Bronchial epithelial cell (primary cell): ENCODE data around the gene ECE1. TPM values are rescaled to one million over a fixed set of nuclear protein-coding genes. Genes with fewer than 3 reads are reported as not detected.

Experiments
- DNase-seq: peaks from one replicate; pipeline ENCODE4 v3.0.0-alpha.2; 2010; ENCODE audit warnings: low read depth
- FAIRE-seq: peaks from 2 replicates; lab custom pipeline; 2011; peaks lifted over from hg19 to GRCh38; lab: Jason Lieb, UNC
- H3K27me3 ChIP-seq: 2 replicates; pipeline ENCODE4 v1.5.1; 2011; ENCODE audit warnings: low read length; ENCODE audit not compliant: control insufficient read depth, insufficient read depth
- H3K36me3 ChIP-seq: 2 replicates; pipeline ENCODE4 v1.5.1; 2011; ENCODE audit warnings: low read length; ENCODE audit not compliant: control insufficient read depth, insufficient read depth
- H3K4me3 ChIP-seq: 2 replicates; pipeline ENCODE4 v1.5.1; 2011; ENCODE audit warnings: mild to moderate bottlenecking, low read depth, low read length, control low read depth
- total RNA-seq: library from RNA; depleted of rRNA; stranded (reverse); fragments of >200 nt; gene quantifications from 2 replicates; pipeline ENCODE4 v1.2.1, GENCODE V29; 2014
- TF ChIP-seq, protein P1 (sequence below): IDR thresholded peaks from 2 replicates; pipeline ENCODE4 v1.5.1; 2011; ENCODE audit warnings: mild to moderate bottlenecking, moderate library complexity, low read length, control low read depth, inconsistent platforms; ENCODE audit not compliant: insufficient read depth, severe bottlenecking

Gene ECE1
- total RNA-seq, 1 donor from 2014 or later, result 44.2 TPM

DNA sequence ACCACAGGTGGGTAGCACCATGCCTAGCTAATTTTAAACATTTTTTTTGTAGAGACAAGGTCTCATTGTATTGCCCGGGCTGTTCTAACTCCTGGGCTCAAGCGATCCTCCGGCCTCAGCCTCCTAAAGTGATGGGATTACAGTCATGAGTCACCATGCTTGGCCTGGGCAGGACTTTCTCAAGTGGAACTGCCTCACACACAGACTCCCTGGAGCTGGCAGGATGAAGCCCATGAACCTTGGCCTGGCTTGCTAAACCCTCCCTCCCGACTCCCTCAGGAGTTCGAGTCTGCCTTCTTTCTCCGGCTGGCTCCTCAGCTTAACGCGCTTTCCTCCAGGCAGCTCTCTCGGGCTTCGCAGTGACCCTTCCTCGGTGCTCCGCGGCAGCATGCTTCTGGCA, 7.7 kb upstream of the ECE1 start:
- TF ChIP-seq, protein P1, sequence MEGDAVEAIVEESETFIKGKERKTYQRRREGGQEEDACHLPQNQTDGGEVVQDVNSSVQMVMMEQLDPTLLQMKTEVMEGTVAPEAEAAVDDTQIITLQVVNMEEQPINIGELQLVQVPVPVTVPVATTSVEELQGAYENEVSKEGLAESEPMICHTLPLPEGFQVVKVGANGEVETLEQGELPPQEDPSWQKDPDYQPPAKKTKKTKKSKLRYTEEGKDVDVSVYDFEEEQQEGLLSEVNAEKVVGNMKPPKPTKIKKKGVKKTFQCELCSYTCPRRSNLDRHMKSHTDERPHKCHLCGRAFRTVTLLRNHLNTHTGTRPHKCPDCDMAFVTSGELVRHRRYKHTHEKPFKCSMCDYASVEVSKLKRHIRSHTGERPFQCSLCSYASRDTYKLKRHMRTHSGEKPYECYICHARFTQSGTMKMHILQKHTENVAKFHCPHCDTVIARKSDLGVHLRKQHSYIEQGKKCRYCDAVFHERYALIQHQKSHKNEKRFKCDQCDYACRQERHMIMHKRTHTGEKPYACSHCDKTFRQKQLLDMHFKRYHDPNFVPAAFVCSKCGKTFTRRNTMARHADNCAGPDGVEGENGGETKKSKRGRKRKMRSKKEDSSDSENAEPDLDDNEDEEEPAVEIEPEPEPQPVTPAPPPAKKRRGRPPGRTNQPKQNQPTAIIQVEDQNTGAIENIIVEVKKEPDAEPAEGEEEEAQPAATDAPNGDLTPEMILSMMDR, result no peak
- DNase-seq (no peak), FAIRE-seq (peak; percentile 50)
- H3K4me3 ChIP-seq, result no peak overlapping the region
- no peaks in the 10 kb centered on the region for H3K36me3 ChIP-seq
- no peaks in the 10 kb centered on the region for H3K27me3 ChIP-seq

DNA sequence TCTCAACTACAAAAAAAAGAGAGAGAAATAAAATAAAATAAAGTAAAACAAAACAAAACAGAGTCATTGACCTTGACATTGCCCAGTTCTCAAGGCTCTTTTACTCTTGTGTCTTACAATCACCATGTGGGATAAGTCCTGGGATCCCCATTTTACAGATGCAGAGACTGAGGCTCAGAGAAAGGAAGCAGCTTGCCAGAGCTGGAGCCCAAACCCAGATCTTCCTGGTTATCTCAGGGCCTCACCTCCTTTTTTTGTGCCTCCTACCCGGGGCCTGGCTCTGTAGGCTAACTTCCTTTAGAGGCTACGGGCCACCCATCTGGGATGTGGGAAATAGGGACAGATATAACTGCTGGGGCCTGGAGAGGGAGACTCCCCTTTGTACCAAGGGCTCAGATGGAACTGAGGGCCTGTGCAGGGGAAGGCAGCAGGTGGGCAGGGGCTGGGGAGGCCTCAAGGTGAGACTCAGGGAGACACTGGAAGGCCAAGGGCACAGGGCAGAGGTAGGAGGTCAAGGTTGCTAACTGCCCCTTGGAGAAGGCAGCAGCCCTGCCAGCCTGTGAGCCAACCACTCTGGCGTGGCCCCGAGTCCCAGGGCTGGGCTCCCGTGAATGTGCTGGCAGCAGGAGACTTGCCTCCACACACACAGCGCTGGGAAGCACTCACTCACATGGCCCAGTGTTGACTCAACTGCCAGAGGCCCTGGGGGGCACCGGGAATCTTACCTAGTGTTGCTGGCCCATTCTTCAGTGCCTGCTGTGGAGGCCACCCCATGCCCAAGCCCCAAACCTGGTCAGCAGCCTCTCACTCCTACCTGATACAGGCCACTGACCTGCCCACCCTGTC, 6.5 kb upstream of the ECE1 start:
- FAIRE-seq, result no peak
- DNase-seq, result no peak
- TF ChIP-seq, protein P1, result no peak
- H3K36me3 ChIP-seq, result no peaks in the 10 kb centered on the region
- no peak overlapping the region for H3K4me3 ChIP-seq
- no peaks in the 10 kb centered on the region for H3K27me3 ChIP-seq

DNA sequence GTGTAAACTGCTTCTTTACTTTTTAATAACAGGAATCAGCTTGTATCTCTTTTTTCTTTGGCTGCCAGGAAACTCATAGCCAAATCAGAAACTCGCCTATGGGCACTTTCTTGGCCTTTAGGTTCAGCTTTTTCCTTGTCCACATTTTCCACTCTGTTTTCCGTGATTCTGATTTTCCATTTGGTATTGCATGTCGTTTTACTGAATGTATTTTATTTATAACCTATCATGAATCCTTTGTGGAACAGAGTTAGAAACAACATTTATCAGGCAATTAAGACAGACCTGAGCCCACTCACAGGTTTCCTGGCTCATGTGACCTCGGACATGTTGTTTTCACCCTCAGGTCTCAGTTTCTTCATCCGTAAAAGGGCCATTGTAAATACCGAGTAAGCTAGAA, 5.3 kb upstream of the ECE1 start:
- Histone ChIP-seq H3K27me3 (no peaks in the 10 kb centered on the region), H3K4me3 (no peak overlapping the region), H3K36me3 (no peaks in the 10 kb centered on the region)
- TF ChIP-seq, protein P1, result no peak
- DNase-seq (no peak), FAIRE-seq (no peak)

- Histone ChIP-seq H3K4me3 (no peak overlapping the region), H3K36me3 (no peaks in the 10 kb centered on the region), H3K27me3 (no peaks in the 10 kb centered on the region)
- DNase-seq, result peak; percentile 55
- TF ChIP-seq, protein P1, result no peak
- no peak for FAIRE-seq
These were observed 4.7 kb upstream of the ECE1 start for GRCh38 chr1:21295002-21295401.

GRCh38 chr1:21294266-21294989, 4.2 kb upstream of the ECE1 start:
- peak; percentile 54 for DNase-seq
- H3K4me3 ChIP-seq, result no peak overlapping the region

More at GRCh38 chr1:21294266-21294989, 4.2 kb upstream of the ECE1 start:
- FAIRE-seq, result peak; percentile 88
- TF ChIP-seq, protein P1, result no peak
- H3K27me3 ChIP-seq, result no peaks in the 10 kb centered on the region
- H3K36me3 ChIP-seq, result no peaks in the 10 kb centered on the region
